Tongue (tissue), 2 donors: ENCODE data around the gene SNX22. TPM values are rescaled to one million over a fixed set of nuclear protein-coding genes. Genes with fewer than 3 reads are reported as not detected.
A peak's percentile ranks its signal among the peaks of the same experiment; 100 is the strongest.

Experiments used
- DNase-seq: peaks from one replicate; pipeline ENCODE4 v3.0.0-alpha.2; 2015
- total RNA-seq: library from RNA; depleted of rRNA; stranded (reverse); fragments of >200 nt; gene quantifications from one replicate; pipeline ENCODE4 v1.2.3, GENCODE V29; 2014

The SNX22 gene
- total RNA-seq, 1 donor from 2014 or later = 1.7 TPM

GRCh38 chr15:64134345-64134829, 17.1 kb upstream of the SNX22 start:
- peak; percentile 42 for DNase-seq

DNA sequence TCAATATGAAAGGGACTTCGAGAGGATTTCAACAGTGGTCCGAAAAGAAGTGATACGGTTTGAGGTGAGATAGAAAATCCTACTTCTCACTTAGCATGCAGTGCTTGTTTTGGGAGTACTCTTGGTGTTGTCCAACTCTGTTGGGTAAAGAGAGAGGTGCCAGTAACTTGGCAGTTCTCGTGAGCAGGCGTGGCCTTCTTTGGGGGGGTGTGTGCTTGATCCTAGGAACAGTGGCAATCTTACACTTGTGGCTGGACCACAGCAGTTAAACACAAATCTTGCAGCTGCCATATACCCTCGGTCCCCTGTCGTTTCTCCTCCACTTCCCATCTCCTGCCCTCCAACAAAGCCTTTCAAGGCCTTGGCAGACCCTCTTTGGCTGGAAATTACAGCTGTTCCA, 15.2 kb upstream of the SNX22 start:
- no peak for DNase-seq

DNA sequence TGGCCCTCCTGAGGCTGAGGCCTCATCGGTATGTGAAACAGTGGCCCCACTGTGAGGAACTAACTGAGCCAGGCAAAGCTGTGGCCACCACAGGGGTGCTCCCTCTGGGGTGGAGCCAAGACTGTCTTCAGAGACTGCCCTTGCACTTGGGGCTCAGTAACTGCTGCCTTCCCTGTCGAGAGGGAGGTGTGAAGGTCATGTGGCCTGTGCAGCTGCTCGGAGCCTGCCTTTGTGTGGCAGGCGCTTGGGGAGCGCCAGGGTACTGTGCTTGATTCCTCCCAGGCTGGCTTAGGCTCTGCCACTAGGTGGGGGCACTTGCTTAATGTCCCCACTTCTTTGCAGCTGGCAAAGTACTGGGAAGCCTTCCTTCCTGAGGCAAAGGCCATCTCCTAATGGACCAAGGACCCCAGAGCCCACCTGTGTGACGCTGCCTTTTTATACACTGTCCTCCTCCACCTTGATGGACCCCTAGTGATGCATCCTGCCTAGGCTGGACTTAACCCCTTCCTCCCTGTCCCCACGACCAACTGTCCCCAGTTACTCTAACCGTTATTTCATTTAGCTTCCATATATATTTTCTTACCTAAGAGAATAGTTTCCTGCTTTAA, 14.2 kb upstream of the SNX22 start:
- DNase-seq = no peak

- no peak for DNase-seq
Observed at GRCh38 chr15:64138331-64138941, 13.1 kb upstream of the SNX22 start.

DNA sequence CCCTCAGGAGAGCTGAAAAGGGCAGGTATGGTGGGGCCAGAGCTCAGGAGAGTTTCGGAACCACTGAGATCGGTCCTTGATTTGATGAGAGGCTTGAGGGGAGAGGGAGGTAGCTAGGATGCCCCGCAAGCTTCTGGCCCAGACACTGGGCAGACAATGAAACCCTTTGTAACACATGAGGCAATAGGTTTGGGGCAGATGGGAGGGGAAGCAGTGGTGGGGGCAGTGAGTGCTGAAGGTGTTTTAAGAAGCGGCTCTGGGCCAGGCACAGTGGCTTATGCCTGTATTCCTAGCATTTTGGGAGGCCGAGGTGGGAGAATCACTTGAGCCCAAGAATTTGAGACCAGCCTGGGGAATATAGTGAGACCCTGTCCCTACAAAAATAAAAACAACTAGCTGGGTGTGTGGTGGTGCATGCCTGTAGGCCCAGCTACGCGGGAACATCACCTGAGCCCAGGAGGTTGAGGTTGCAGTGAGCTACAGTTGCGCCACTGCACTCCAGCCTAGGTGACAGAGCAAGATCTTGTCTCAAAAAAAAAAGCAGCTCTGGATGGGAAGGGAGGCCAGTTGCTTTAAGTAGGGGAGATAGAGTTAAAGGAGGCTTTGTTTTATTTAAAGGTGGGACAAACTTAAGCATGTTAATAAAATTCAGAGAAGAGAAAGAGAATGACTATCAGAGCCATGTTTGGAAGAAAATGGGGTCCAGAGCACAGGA, 9.6 kb upstream of the SNX22 start:
- DNase-seq = no peak

- no peak for DNase-seq
Observed at GRCh38 chr15:64143276-64143675, 8.3 kb upstream of the SNX22 start.

DNA sequence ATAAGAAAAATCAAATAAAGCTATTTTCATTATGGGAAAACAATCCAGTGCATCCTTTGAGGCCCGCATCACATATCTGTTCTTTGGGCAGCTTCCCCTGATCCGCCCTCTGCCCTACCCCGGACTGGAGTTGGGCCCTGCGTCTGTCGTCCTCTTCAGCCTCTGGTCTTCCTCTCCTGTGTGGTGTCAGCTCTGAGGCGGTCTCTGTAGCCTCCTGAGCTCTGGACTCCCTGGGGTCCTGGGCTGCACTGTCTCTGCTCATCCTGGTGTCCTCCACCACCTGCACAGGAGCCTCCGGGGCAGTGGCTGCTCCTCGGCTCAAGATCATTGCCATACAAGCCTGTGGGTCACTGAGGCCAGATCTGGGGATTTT, 7.4 kb upstream of the SNX22 start:
- DNase-seq = no peak

GRCh38 chr15:64144565-64145281, 6.8 kb upstream of the SNX22 start:
- DNase-seq = no peak

DNA sequence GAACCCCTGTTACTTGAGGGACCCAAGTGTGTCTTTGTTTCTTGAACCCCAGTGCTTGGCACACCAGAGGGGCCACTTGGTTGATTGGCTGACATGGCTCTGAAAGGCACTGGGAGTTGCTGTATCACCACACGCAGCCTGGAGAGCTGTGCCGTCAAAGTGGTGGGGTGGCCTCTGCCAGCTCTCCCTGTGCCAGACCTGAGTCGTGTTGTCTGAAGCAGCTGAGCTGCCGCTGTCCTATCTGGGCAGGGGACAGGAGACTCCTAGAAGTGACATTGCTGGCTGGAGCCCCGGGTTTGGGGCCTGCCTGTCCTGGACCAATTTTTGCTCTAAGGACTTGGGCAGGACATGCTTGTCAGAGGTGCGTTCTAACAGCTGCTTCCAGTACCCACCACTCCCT, 5.5 kb upstream of the SNX22 start:
- DNase-seq = no peak

DNA sequence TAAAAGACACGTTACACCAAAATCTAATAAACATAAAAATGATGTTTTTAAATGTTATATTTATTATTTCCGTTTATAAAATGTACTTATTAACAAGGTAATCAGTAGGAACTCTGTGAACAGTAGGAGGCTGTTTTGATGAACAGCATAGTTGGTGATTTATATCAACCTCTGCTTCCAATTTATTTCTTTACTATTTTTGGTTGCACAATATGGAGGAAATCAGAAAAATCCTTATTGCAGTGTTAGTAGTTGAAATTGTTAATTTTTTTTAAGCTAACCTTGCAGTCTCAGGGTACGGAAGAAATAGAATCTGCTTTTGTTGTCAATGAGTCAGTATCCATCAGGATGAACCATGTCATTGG, 5.0 kb upstream of the SNX22 start:
- no peak for DNase-seq

- DNase-seq = peak; percentile 39
Observed at GRCh38 chr15:64146885-64147681, 4.4 kb upstream of the SNX22 start.

GRCh38 chr15:64148168-64148567, 3.4 kb upstream of the SNX22 start:
- DNase-seq = no peak

GRCh38 chr15:64148581-64148980, 3.0 kb upstream of the SNX22 start:
- no peak for DNase-seq

- no peak for DNase-seq
Observed at GRCh38 chr15:64149424-64149823, 2.1 kb upstream of the SNX22 start.

- no peak for DNase-seq
Observed at GRCh38 chr15:64149893-64150578, 1.5 kb upstream of the SNX22 start.

DNA sequence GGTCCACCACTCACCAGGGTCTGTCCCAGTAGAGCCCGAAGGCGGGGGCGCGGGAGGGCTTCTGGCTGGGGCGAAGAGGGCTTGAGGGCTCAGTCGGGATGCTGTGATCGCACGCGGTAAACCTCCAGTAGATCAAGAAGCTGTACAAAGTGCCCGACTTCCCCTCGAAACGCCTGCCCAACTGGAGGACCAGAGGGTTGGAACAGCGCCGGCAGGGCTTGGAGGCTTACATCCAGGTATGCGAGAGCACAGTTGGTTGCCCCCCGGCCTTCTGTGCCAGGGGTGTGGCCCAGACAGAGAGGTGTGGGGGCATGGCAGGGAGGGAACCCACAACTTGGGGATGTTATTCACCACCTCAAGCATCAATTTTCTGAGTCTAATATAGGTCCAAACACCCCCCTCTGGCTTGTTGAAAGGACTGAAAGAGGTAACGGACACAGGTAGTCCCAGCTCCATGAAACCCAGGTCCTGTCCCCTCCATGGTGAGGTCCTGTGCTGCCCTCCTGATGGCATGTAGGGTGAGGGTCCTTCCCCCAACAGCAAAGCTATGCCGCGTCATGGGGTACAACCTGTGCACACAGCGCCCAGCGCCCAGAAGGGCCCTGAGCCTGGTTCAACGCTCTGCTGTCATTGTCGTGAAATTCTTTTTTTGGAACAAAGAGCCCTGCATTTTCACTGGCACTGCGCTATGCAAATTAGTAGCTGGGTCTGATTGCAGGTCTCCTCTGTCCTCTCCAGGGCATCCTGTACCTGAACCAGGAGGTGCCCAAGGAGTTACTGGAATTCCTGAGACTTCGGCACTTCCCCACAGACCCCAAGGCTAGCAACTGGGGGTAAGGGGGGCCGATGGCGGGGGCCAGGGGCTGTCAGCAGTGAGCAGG, 1.2 kb downstream of the SNX22 start:
- peak; percentile 22 for DNase-seq

DNA sequence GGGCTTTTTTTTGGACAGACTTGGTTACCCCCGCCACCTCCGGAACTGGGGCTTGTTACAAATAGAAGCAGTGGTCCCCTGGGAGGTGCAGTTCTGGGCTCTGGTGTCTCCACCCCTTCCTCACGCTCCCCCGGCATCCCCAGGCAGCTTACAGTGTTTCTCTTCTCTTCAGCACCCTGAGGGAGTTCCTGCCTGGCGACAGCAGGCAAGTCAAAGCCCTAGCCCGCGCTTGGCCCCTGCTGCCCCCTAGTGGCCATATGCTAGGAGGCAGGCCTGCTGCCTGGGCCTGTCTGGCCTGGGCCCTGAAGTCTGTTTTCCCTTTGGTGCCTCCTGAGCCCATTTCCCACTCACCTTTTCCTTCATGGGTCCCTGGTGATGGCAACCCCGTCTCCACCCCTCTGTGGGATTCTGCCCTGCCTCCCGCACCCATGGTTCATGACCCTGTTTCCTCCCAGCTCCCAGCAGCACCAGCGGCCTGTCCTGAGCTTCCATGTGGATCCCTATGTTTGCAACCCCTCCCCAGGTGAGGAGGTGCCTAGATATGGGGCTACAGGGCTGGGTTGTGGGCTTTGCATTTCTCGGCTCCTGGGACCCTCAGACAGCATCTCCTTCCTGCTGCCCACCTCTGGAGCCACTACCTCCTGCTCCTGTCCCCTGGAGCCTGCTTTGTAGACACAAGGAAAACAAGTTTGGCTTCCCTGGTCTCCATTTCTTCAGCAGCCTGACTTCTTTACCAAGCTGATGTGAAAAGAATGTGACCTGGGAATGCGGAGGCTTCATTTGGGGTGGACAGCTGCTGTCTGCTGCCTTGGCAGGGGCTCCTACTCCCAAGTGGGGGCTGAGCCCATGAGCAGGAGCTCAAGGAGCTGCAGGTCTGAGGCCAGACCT, 2.2 kb downstream of the SNX22 start:
- DNase-seq = peak; percentile 93

GRCh38 chr15:64155802-64156651, 4.5 kb downstream of the SNX22 start:
- DNase-seq = no peak
